Testis (tissue), 2 donors: ENCODE measurements around the gene TMEM225.
"Not testable (repeated sequence)": the region's sequence is repeated elsewhere in the genome, so short reads cannot be mapped to it uniquely, and the experiment has no call there.

Source experiments
- CTCF ChIP-seq, 3 experiments: fragments of 450-650 bp in 2 of 3; fragments of 200-600 bp in 1 of 3; sonication (generic) in 1 of 3; IDR thresholded peaks; one replicate each; pipeline ENCODE4 v1.5.1; 2016 to 2019; ENCODE audit warnings: antibody characterized with exemption in 3 of 3, mild to moderate bottlenecking in 2 of 3, moderate library complexity in 1 of 3
- POLR2A ChIP-seq: fragments of 450-650 bp; IDR thresholded peaks from one replicate; pipeline ENCODE4 v1.6.1; 2017; ENCODE audit warnings: antibody characterized with exemption, mild to moderate bottlenecking, moderate library complexity

DNA sequence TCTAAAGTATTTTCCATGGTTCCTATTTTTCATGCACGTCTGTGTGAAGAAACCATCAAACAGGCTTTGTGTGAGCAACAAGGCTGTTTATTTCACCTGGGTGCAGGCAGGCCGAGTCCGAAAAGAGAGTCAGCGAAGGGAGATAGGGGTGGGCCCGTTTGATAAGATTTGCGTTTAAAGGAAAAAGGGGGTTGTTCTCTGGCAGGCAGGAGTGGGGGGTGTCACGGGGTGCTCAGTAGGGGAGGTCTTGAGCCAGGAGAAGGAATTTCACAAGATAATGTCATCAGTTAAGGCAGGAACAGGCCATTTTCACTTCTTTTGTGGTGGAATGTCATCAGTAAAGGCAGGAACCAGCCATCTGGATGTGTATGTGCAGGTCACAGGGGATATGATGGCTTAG lies 20.2 kb downstream of the TMEM225 start:
- TF ChIP-seq CTCF (IDR thresholded peaks at IDR 0.05); POLR2A: not testable (repeated sequence)
